Neural progenitor cell (in vitro differentiated cells): ENCODE measurements around the gene FBXL13.

Source experiments
- CTCF ChIP-seq: fragments of 200-600 bp; sonication (generic); IDR thresholded peaks from 2 replicates; pipeline ENCODE4 v1.5.1; 2017; ENCODE audit warnings: antibody characterized with exemption, mild to moderate bottlenecking
- EZH2 ChIP-seq: fragments of 200-600 bp; sonication (generic); IDR thresholded peaks from 2 replicates; pipeline ENCODE4 v1.6.1; 2017; ENCODE audit warnings: antibody characterized with exemption, mild to moderate bottlenecking, moderate library complexity
- EZH2phosphoT487 ChIP-seq: fragments of 200-600 bp; sonication (generic); IDR thresholded peaks from 2 replicates; pipeline ENCODE4 v1.6.1; 2017; ENCODE audit warnings: antibody characterized with exemption

GRCh38 chr7:102990642-102991041, 84.0 kb downstream of the FBXL13 start:
- TF ChIP-seq CTCF (no peak), EZH2 (no peak), EZH2phosphoT487 (no peak)
